ENCODE data around the gene ITGA3.

ITGA3 gene

DNA sequence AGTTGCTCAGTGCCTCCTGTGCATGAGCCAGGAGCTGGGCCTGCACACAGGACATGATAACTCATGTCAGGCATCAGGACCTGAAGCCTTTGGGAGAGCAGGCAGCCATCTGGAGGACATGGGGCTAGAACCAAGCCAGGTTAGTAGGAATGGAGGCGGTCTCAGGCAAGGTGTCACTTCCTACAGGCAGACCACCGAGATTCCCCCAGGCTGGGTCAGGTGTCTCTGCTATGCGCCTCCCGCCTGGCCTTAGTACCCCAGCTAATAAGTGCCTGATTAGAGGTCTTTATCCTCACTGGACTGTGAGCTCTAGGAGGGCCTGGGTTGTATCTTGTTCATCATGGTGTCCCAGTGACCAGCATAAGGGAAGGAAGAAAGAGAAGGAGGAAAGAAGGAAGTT lies 58.5 kb downstream of the ITGA3 start:
- H3K27ac ChIP-seq: no peak overlapping the region
- no peak for DNase-seq
- TF ChIP-seq, protein P1, sequence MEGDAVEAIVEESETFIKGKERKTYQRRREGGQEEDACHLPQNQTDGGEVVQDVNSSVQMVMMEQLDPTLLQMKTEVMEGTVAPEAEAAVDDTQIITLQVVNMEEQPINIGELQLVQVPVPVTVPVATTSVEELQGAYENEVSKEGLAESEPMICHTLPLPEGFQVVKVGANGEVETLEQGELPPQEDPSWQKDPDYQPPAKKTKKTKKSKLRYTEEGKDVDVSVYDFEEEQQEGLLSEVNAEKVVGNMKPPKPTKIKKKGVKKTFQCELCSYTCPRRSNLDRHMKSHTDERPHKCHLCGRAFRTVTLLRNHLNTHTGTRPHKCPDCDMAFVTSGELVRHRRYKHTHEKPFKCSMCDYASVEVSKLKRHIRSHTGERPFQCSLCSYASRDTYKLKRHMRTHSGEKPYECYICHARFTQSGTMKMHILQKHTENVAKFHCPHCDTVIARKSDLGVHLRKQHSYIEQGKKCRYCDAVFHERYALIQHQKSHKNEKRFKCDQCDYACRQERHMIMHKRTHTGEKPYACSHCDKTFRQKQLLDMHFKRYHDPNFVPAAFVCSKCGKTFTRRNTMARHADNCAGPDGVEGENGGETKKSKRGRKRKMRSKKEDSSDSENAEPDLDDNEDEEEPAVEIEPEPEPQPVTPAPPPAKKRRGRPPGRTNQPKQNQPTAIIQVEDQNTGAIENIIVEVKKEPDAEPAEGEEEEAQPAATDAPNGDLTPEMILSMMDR (IDR thresholded peaks at IDR 0.05; ENCODE audit: low read depth, low read length): no peak
- no peak overlapping the region for H3K4me3 ChIP-seq (ENCODE audit: low read depth, low read length)
- no peaks in the 10 kb centered on the region for H3K27me3 ChIP-seq (ENCODE audit: insufficient read depth, low read depth, severe bottlenecking)
- no peaks in the 10 kb centered on the region for H3K9me3 ChIP-seq (ENCODE audit: severe bottlenecking)
- peaks cover 40% of the 10 kb centered on the region for H3K36me3 ChIP-seq

DNA sequence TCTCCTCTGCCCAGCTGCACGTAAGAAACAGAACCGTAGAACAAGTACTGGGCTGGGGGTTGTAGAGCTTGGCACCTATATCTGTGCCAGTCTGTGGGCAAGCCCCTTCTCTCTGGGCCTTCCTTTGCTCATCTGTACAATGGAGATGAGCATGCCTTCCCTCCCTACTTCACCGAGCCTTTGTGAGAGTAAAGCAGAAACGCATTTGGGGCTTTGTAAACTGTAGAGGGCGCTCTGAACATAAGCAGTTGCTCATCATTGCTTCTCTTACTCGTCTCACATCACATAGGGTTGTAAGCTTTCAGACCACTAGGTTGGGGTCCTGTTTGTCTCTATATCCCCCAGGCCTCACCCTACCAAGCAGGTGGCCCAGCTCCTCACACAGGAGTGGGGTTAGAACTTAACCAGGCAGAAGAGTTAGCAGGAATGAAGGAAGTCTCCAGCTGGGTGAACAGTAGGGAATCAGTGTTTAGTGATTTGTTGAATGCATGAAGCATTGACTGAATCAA lies 59.0 kb downstream of the ITGA3 start:
- peaks cover 38% of the 10 kb centered on the region for H3K36me3 ChIP-seq
- TF ChIP-seq, protein P1 (IDR thresholded peaks at IDR 0.05; ENCODE audit: low read depth, low read length): peak; percentile 99
- no peak overlapping the region for H3K4me3 ChIP-seq (ENCODE audit: low read depth, low read length)
- DNase-seq: peak; percentile 79
- no peaks in the 10 kb centered on the region for H3K27me3 ChIP-seq (ENCODE audit: insufficient read depth, low read depth, severe bottlenecking)
- H3K27ac ChIP-seq: no peak overlapping the region
- no peaks in the 10 kb centered on the region for H3K9me3 ChIP-seq (ENCODE audit: severe bottlenecking)

DNA sequence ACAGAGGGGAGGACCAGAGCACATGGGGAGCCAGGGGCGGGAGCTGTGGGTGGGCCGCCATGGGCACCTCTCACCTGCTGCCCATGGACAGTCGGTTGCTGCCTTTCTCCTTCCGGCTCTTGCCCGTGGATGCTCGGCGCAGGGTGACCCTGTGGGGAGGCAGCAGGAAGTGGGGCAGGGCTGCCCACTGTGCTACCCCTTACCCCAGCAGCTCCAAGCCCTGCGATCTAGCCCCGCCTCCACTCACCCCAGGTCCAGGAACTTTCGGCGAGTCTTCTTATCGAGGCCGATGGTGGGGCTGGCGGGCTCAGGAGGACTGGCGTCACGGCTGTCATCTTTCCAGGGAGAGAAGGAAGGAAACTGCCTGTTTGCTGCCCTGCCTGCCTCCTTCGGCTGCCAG lies 59.8 kb downstream of the ITGA3 start:
- H3K27me3 ChIP-seq (ENCODE audit: insufficient read depth, low read depth, severe bottlenecking): no peaks in the 10 kb centered on the region
- H3K36me3 ChIP-seq: peaks cover 36% of the 10 kb centered on the region
- no peak overlapping the region for H3K4me3 ChIP-seq (ENCODE audit: low read depth, low read length)
- no peak overlapping the region for H3K27ac ChIP-seq
- DNase-seq: no peak
- no peaks in the 10 kb centered on the region for H3K9me3 ChIP-seq (ENCODE audit: severe bottlenecking)
- TF ChIP-seq, protein P1 (IDR thresholded peaks at IDR 0.05; ENCODE audit: low read depth, low read length): no peak

DNA sequence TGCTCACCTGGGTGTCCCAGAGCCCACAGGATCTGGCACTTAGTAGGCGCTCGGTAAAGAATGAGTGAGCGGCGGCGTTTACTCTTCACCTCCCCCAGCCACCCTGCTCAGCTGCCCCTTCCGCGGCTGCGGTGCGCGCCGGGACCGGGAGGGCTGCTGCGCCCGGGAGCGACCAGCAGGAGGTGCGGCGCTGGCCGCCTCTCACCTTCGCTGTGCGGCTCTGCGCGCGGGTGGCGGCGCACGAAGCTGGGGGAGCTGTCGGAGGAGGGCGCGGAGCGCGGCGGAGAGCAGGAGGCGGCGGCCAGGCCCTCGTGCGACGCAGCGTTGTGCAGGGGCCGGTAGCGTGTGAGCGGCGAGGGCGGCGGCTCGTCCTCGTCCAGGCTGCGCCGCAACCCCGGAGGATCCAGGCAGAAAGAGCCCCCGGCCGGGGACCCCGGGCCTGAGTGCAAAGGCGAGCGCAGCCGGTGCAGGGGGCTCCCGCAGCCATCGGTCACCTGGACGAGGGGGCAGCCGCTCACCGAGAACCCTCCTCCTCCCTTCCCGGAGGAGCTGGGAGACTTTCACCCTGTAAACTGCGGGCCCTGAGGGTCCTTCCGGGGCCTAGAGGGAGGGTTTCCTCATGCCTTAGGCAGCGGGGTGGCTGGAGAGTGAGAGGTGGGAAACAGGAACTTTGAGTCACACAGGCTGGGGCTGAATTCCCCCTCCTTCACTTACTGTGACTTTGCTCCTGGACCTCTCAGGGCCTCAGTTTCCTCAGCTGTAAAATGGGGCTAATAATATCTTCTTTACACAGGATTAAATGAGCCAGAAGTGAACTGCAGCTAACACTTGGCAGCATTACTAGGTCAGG lies 61.5 kb downstream of the ITGA3 start:
- Histone ChIP-seq H3K27ac (no peak overlapping the region), H3K36me3 (peaks cover 36% of the 10 kb centered on the region), H3K4me3 (ENCODE audit: low read depth, low read length) (no peak overlapping the region), H3K27me3 (ENCODE audit: insufficient read depth, low read depth, severe bottlenecking) (no peaks in the 10 kb centered on the region), H3K9me3 (ENCODE audit: severe bottlenecking) (no peaks in the 10 kb centered on the region)
- TF ChIP-seq, protein P1 (IDR thresholded peaks at IDR 0.05; ENCODE audit: low read depth, low read length): 0 out of 2 replicates have a peak, but pooled peaks have one; percentile 22
- DNase-seq: no peak

DNA sequence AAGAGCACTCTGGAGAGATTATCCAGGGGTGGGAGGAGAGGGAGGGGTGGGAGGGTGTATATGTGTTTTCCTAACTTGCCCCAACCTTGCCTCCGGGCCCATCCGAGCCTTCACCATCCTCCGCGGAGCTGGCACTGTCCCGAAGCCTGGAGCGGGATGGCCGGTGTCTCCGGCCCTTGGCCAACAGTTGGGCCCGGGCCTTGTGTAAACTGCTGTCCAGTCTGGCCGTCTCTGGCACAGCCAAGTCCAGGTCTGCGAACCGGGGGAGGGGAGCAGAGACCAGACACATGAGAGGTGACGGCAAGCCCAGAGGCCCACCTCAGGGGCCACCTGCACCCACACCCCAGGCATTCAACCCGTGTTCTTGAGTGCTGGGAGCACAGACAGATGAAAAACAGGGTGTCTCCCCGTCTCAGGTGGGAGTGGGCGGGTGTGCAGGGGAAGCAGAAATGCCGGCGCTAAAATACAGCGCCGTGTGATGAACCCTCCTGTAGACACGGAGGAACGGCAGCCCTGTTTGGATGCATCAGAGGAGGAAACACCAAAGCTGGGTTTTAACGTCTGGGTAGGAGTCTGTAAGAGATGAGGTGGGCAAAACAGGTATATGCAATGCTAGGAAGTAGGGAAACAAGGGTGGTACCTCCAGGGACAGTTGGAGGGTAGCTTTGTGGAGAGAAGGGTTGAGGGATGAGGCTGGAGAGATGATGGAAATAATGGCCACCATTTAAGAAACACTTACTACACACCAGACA lies 62.3 kb downstream of the ITGA3 start:
- Histone ChIP-seq H3K27me3 (ENCODE audit: insufficient read depth, low read depth, severe bottlenecking) (no peaks in the 10 kb centered on the region), H3K4me3 (ENCODE audit: low read depth, low read length) (no peak overlapping the region), H3K36me3 (peaks cover 28% of the 10 kb centered on the region), H3K27ac (no peak overlapping the region), H3K9me3 (ENCODE audit: severe bottlenecking) (no peaks in the 10 kb centered on the region)
- TF ChIP-seq, protein P1 (IDR thresholded peaks at IDR 0.05; ENCODE audit: low read depth, low read length): no peak
- no peak for DNase-seq

All from WERI-Rb-1 (cell line).